NCI-H510A treated with DMSO at 0.1 percent for 48 hours (cell line): Measurements from ENCODE around the gene CC2D1A.
A peak's percentile ranks its signal among the peaks of the same experiment; 100 is the strongest.

Experiments used
- DNase-seq: peaks from one replicate; lab custom pipeline; 2025; lab: John Stamatoyannopoulos, UW

The CC2D1A gene

DNA sequence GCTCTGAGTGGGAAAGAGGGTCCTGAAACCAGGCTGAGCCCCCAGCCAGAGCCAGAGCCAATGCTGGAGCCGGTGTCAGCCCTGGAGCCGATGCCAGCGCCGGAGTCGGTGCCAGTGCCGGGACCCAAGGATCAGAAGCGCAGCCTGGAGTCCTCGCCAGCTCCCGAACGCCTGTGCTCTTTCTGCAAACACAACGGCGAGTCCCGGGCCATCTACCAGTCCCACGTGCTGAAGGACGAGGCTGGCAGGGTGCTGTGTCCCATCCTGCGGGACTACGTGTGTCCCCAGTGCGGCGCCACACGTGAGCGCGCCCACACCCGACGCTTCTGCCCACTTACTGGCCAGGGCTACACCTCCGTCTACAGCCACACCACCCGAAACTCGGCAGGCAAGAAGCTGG lies 28.7 kb upstream of the CC2D1A start:
- DNase-seq: no peak

- peak; percentile 95 for DNase-seq
These were observed 25.6 kb upstream of the CC2D1A start for GRCh38 chr19:13880059-13881043.

GRCh38 chr19:13881251-13881691 lies 24.7 kb upstream of the CC2D1A start:
- no peak for DNase-seq

DNA sequence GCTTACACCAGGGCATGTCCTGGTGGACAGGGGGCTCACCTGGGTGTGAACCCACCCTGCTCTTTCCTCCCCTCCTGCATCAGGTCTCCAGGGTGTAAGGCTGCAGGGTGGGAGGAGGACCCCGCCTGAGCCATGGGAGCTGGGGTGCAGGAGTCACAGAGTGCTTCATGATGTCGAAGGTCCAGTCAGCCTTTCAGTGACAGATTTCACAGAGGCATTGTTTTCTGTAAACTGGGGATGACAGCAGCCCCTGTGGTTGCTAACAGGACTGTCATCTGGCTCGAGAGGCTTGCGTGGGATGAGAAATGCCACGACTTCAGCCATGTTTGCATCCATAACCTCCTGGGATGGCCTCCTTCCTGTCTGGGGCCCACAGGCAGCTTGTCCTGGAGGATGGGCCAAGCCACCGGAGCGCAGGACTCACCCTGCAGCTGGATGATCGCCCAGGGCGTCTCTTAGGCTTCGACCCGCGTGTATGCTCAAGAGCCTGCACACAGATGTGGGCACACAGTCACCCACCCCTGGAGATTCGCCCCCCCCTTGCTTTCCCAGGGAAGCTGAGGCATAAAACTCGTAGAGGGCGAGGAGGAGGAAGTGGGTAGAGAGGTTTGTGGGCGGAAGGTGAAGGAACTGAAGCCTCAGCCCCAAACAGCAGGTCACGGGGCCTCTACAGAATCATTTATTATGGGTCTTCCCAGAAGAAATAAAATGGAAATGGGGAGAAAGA lies 24.1 kb upstream of the CC2D1A start:
- no peak for DNase-seq

GRCh38 chr19:13882419-13882795 lies 23.6 kb upstream of the CC2D1A start:
- no peak for DNase-seq

DNA sequence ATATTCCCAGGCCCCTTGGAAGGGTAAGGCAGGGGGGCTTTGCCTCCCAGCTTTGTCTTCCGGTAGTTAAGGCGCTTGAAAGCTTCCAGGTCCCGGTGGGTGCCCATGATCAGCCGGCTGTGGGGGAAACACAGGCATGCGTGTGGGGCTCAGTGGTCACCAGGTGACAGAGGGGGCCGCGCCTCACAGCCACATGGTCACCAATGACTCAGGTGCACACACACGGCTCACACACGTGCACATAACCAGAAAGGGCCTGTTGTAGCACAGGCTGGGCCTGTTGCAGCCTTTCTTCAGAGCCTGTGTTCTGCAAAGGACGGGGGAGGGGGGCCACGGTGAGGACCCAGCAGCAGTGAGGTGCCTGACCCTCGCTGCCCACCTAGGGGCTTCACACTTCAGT lies 23.2 kb upstream of the CC2D1A start:
- no peak for DNase-seq

DNA sequence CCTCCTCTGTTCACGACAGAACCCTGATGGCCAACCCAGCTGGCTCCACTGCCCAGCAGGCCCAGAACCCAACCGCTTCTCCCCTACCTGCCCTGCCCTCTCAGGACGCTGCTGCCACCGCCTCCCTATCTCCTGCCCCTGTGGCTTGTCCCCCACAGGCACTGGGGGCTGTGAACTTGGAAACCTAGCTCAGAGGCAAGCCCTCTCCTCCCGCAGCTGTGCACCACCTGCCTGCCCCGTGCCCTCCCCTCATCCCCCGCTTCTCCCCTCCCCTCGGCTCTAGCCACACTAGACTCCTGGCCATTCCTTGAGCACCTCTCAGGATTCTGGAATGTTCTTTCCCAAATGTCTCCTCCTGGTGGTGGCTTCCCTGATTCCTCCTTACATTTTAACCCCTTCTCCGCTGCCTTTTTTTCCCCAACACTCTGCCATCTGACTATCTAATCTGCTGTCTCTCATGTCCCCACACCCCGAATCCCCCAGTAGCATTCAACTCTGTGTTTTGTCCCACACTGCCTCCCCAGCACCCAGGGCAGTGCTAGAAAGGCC lies 22.4 kb upstream of the CC2D1A start:
- no peak for DNase-seq

DNA sequence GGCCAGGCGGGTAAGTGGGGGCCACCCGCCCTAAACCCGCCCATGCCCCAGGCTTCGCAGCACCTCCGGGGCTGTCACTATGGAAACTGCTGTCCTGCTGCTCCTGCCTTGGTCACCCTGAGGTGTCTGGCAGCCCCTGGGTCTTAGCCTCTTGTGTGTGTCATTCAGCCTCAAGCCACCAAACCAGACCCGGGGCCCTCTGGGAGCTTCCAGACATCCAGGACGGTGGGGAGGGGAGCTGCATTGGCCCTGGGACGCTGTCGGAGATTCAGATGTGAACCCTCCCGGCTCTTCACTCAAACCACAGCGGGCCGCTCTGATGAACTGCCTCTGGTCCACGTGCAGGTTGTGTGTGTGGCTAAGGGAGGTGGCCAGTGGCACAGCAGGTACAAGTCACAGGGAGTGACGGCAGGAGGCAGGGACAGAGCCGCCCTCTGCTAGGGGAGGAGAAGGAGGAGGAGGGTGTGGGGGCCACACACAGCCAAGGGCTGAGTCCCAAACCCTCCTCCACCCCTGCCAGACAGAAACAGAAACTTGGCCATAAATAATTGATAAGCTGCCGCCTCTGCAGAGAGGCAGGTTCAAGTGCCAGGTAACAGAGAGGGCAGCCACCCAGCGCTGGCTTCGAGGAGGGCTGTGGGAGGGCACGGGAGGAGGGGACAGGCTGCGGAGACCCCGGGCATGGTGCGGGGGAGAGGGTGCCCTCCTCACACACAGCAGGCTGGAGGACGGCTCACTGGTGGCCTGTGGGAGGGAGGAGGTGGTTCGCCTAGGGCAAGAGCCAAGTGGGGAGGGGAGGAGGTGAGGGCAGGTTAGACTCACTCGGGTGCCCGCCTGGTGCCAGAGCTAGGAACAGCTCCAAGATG lies 21.0 kb upstream of the CC2D1A start:
- DNase-seq: no peak

GRCh38 chr19:13885826-13886365 lies 20.1 kb upstream of the CC2D1A start:
- DNase-seq: no peak

- DNase-seq: no peak
These were observed 19.0 kb upstream of the CC2D1A start for GRCh38 chr19:13887018-13887436.

GRCh38 chr19:13887517-13887916 lies 18.5 kb upstream of the CC2D1A start:
- no peak for DNase-seq

- DNase-seq: no peak
These were observed 17.7 kb upstream of the CC2D1A start for GRCh38 chr19:13888281-13888680.

DNA sequence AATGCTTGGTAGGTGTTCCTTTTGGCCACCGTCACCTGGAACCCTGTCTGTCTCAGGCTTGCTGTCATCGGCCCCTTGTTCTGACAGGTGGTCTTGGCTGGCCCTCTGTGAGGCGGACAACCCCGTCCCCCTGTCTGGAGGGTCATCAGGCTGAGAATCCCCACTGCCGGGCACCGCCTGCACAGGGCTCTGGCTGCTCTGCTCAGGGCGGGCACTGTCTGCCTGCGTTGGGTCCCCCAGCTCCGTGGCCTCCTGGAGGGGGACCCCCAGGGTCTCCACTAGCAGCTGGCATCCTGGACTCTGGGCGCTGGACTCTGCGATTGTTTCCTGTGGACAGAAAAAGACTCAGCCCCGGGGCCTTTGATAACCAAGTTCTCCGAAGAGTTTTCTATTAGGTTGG lies 15.9 kb upstream of the CC2D1A start:
- DNase-seq: no peak

DNA sequence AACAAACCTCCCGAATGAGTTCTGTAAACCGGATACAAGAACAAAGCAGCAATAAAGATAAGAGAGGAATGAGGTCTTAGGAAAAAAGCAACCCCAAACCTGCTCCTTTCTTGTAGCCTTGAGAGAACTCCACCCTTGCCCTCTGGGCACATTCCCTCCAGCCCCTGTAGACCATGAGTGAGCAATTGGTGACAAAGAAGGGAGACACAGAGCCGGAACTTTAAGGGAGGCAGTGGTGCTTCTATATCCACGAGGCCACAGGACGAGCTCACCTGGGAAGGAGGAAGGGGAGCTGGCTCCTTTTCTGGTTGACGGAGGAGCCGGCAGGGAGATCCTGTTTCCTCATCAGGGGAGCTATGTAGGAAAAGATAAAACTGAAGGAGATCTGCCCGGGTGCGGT lies 13.1 kb upstream of the CC2D1A start:
- no peak for DNase-seq

- DNase-seq: no peak
These were observed 11.4 kb upstream of the CC2D1A start for GRCh38 chr19:13894552-13894951.

DNA sequence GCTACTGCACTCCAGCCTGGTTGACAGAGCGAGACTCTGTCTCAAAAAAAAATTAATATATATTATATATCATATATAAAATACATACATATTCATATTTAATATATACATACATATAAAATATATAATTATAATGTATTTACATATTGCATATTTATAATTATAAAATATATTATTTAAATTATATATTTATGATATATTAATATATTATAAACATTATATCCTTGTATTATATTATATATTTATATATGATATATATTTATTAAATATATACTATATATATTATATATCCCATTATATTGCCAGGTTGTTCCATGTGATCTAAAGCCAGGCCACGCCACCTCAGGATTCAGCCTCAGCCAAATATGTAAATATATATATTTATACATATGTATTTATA lies 9.8 kb upstream of the CC2D1A start:
- DNase-seq: no peak

DNA sequence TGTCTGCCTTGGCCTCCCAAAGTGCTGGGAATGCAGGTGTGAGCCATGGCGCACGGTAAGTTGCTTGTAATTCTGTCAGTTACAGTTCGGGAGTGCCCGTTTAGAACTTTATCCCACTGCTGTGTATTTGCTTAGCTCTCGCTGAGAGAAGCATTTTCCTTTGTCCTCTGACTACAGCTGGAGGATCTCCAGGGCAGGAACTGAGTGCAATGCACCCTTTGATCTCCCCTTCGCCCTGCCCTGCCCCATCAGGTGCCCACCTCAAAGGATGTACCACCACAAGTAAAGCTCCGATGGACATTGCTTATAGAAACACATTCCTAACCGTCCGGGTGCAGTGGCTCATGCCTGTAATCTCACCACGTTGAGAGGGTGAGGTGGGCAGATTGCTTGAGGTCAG lies 6.6 kb upstream of the CC2D1A start:
- peak; percentile 19 for DNase-seq

DNA sequence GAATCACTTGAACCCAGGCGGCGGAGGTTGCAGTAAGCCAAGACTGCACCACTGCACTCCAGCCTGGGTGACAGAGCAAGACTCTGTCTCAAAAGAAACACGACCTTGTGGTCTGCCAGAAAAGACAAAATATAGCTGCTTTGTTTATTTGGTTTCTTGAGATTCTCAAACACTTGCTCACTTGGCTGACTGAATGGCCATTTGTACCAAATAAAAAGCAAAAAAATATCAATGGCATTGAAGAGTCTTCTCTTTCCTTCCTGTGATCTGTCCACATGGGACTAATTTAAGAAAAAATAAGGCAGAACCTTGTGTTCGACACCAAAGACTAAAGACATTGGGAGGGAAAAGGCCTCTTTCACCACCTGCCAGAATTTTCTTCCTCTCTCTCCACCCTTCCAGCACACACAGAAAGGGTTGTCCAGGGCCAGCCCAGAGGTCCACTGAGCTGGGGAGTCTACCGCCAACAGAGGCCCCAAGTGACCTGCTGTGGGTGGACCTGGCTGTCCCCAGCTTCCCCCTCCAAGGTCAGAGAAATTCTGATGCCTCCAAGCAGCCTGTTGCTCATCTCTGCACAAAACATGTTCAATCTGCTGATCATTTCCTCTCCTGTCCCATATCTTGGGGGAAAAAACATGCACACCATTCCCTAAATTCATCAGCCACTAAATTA lies 6.0 kb upstream of the CC2D1A start:
- DNase-seq: no peak

- DNase-seq: no peak
These were observed 2.9 kb upstream of the CC2D1A start for GRCh38 chr19:13902993-13903555.

- DNase-seq: peak; percentile 45
These were observed 512 bp downstream of the CC2D1A start for GRCh38 chr19:13906521-13906904.

DNA sequence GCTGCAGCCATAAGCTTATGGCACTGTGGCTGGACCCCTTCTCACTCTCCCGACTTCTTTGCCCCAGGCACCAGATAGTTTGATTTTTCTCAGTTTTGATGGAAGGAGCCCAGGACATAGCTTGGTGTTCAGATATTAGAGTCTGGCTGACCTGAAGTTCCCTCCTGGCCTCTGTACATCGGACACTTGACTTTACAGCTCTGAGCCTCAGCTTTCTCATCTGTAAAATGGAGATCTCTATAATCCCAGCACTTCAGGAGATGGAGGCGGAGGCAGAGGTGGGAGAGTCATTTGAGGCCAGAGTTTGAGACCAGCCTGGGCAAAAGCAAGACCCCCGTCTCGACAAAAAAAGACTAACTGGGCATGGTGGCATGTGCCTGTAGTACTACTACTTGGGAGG lies 909 bp downstream of the CC2D1A start:
- DNase-seq: no peak
